ENCODE data around the gene PRM1.

DNA sequence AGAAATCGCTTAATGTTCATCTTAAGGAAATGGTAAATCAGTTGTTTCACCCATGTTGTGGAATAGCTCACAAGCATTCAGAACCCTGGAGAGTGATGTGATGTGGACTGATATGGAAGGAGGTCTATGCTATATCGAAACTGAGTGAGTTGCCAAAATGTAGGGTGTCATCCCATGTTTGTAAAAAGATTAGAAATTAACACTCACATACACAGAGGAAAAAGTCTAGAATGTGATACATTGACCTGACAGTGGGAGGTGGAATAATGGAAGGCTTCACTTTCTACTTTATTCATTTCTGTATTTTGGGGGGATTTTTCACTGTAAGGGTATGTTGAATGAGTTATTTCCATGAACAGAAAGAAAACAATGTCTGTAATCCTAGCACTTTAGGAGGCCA lies 4.7 kb upstream of the PRM1 start:
- TF ChIP-seq, protein P1, sequence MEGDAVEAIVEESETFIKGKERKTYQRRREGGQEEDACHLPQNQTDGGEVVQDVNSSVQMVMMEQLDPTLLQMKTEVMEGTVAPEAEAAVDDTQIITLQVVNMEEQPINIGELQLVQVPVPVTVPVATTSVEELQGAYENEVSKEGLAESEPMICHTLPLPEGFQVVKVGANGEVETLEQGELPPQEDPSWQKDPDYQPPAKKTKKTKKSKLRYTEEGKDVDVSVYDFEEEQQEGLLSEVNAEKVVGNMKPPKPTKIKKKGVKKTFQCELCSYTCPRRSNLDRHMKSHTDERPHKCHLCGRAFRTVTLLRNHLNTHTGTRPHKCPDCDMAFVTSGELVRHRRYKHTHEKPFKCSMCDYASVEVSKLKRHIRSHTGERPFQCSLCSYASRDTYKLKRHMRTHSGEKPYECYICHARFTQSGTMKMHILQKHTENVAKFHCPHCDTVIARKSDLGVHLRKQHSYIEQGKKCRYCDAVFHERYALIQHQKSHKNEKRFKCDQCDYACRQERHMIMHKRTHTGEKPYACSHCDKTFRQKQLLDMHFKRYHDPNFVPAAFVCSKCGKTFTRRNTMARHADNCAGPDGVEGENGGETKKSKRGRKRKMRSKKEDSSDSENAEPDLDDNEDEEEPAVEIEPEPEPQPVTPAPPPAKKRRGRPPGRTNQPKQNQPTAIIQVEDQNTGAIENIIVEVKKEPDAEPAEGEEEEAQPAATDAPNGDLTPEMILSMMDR (conservative IDR thresholded peaks at IDR 0.05; ENCODE audit: low read depth, low read length) = no peak
- TF ChIP-seq EZH2 (IDR thresholded peaks at IDR 0.05; ENCODE audit: borderline replicate concordance, low read depth, low read length, poor library complexity, severe bottlenecking) = no peak
